Calu3 (cell line): ENCODE results near the gene LYL1. TPM values are rescaled to one million over a fixed set of nuclear protein-coding genes. Genes with fewer than 3 reads are reported as not detected.

ENCODE experiments used
- BruUV-seq: library from RNA; stranded (reverse); fragments of 400-500 nt; replicated peaks from 2 replicates; lab custom pipeline; 2021; lab: Mats Ljungman, UMichigan
- CTCF ChIA-PET: fragments of 300-600 bp; sonication (Branson Sonifier 250); formaldehyde crosslinking; loops from one replicate; lab custom pipeline; 2022; ENCODE audit warnings: antibody characterized with exemption; lab: Charles Lee
- DNase-seq: peaks from one replicate; pipeline ENCODE4 v3.0.0; 2022
- H3K27ac Mint-ChIP-seq: one replicate; pipeline ENCODE4 v1.8.0; 2022; ENCODE audit warnings: mixed read lengths; ENCODE audit not compliant: unreplicated experiment
- H3K27me3 Mint-ChIP-seq: one replicate; pipeline ENCODE4 v1.8.0; 2022; ENCODE audit warnings: mixed read lengths; ENCODE audit not compliant: unreplicated experiment
- H3K36me3 Mint-ChIP-seq: one replicate; pipeline ENCODE4 v1.8.0; 2022; ENCODE audit warnings: mild to moderate bottlenecking, moderate library complexity, mixed read lengths; ENCODE audit not compliant: insufficient read depth, unreplicated experiment
- H3K4me1 Mint-ChIP-seq: one replicate; pipeline ENCODE4 v1.8.0; 2022; ENCODE audit warnings: mild to moderate bottlenecking, low read depth, mixed read lengths; ENCODE audit not compliant: unreplicated experiment
- H3K4me3 Mint-ChIP-seq: one replicate; pipeline ENCODE4 v1.8.0; 2022; ENCODE audit warnings: mild to moderate bottlenecking, low read depth, moderate library complexity, mixed read lengths; ENCODE audit not compliant: unreplicated experiment
- H3K9me3 Mint-ChIP-seq: one replicate; pipeline ENCODE4 v1.8.0; 2022; ENCODE audit warnings: low read depth, mixed read lengths; ENCODE audit not compliant: unreplicated experiment
- intact Hi-C: fragments of 100-400 bp; cut with micrococcal nuclease; formaldehyde crosslinking; loops from one replicate; pipeline ENCODE4 v1.10.0; 2022; ENCODE audit not compliant: unreplicated experiment
- total RNA-seq: library from RNA; stranded (reverse); gene quantifications from 2 replicates; pipeline ENCODE4 v1.2.3, GENCODE V29; 2022
- TF ChIP-seq, protein P1 (sequence below): fragments of 200-600 bp; IDR thresholded peaks from one replicate; pipeline ENCODE4 v1.8.0; 2022; ENCODE audit warnings: antibody characterized with exemption; ENCODE audit not compliant: unreplicated experiment

LYL1 gene
- total RNA-seq, 1 experiment from 2014 or later, result not detected

DNA sequence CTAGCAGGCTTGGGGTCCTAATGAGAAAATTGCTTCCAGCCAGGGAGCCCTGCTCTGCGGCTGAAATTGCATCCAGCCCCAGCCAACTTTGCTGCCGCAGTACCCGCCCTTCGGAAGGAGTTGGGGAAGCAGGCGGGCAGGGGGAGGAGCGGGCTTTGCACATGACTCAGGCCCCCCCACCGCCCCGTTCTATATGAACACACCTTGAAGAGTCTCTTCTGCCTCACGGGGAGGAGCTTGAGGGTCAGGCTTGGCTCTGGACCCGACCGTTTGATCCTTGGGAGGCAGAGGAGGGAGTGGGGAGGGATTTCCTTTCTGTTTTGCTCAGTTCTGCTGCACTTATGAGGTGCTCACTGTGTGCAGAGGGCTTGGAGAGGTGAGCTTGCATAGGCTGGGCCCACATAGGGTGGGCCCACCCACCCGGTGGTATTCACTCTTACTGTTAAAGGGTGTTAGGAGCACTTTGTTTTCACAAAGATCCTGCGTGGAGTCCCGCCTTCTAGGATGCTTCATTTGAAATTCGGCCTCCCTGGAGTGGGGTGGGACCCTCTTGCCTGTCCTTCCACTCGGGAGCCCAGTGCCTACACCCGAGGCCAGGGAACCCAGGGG lies 46.5 kb downstream of the LYL1 start:
- H3K4me3 Mint-ChIP-seq, result no peak overlapping the region

DNA sequence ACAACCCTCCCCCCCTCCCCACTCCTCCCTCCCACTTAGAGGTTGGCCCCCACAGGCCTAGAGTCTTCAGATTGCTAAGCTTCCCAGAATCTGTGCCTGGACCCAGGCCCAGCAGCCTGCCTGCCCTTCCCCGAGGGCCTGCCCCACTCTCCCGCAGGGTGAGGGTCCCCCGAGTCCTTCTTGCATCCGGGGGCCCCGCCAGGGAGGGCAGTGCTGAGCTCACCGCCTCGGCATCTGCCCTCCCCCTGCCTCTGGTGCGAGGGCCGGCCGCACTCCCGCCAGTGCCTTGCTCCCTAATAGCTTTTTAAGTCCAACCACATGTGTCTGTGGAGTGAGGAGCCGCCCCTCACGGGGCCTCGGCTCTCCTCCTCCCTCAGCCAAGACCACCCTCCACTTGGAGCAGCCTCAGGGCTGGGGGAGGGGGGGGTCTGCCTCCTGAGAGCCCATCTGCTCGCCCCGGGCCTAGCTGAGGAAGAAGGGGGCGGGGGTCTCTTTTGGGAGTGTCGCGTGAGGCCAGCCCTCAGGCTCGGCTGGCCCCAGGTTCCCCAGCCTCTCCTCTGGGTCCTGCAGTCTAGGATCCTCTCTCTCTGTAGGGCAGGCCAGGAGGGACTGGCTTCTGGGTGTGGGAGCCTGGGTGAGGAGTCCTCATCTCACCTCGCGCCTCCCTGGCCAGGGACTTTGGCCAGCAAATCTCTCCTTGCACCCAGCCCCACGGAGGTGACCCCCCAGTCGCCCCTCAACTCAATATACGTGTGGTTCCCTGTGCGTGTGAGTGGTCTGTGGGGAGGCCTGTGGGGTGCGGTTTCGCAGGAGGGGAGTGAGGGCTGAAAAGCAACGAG lies 47.2 kb downstream of the LYL1 start:
- Mint-ChIP-seq H3K36me3 (peaks cover 6% of the 10 kb centered on the region), H3K9me3 (no peaks in the 10 kb centered on the region), H3K4me3 (no peak overlapping the region), H3K27ac (no peak overlapping the region), H3K27me3 (no peaks in the 10 kb centered on the region), H3K4me1 (peaks cover 35% of the 10 kb centered on the region)
- TF ChIP-seq, protein P1, sequence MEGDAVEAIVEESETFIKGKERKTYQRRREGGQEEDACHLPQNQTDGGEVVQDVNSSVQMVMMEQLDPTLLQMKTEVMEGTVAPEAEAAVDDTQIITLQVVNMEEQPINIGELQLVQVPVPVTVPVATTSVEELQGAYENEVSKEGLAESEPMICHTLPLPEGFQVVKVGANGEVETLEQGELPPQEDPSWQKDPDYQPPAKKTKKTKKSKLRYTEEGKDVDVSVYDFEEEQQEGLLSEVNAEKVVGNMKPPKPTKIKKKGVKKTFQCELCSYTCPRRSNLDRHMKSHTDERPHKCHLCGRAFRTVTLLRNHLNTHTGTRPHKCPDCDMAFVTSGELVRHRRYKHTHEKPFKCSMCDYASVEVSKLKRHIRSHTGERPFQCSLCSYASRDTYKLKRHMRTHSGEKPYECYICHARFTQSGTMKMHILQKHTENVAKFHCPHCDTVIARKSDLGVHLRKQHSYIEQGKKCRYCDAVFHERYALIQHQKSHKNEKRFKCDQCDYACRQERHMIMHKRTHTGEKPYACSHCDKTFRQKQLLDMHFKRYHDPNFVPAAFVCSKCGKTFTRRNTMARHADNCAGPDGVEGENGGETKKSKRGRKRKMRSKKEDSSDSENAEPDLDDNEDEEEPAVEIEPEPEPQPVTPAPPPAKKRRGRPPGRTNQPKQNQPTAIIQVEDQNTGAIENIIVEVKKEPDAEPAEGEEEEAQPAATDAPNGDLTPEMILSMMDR, result no peak
- intact Hi-C loops, result no loop called here
- no TSS peak for BruUV-seq
- CTCF ChIA-PET, result interaction anchor here (0.6 to 1.5 kb wide), 6 partner anchors 15 to 690 kb away, joined by 3 to 5 read pairs (median 3); no protein-coding TSS in a partner anchor
- peak; percentile 36 for DNase-seq

More for the DNA sequence above, 46.5 kb downstream of the LYL1 start:
- Mint-ChIP-seq H3K9me3 (no peaks in the 10 kb centered on the region), H3K36me3 (peaks cover 6% of the 10 kb centered on the region), H3K4me1 (peaks cover 28% of the 10 kb centered on the region), H3K27me3 (no peaks in the 10 kb centered on the region), H3K27ac (no peak overlapping the region)
- CTCF ChIA-PET, result interaction anchor here (0.6 to 1.2 kb wide), 2 partner anchors 71 to 689 kb away, joined by 3 to 4 read pairs; no protein-coding TSS in a partner anchor
- DNase-seq, result peak; percentile 45
- TF ChIP-seq, protein P1, result no peak
- intact Hi-C loops, result no loop called here
- no TSS peak for BruUV-seq

DNA sequence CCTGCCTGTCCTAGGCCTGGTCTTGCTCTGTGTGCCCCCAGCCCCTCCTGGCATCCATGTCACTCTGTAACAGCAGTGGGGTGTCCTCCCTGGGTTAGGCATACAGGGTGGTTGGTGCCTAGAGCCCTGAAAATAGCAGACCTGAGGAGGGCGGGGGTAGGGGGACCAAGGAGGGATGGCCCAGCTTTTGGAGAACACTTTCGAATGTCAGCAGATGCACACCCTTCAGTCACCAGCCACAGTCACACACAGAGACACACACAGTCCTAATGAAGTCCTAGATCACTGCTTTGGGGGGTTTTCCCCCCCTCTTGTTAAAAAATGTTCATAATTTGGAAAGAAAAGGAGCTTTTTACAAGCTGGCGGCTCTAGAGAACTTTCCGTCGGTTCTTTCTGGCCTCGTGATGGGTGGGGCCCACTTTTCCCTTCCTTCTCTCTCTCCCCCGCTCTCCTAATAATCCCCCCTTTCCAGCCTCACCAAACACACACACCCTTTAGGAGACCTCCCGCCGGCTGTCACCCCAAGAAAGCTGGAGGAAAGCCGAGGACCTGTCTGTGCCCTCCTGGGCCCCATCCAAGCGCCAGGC lies 47.9 kb downstream of the LYL1 start:
- Mint-ChIP-seq H3K36me3 (peaks cover 6% of the 10 kb centered on the region), H3K9me3 (no peaks in the 10 kb centered on the region), H3K27ac (no peak overlapping the region), H3K27me3 (no peaks in the 10 kb centered on the region), H3K4me1 (peaks cover 41% of the 10 kb centered on the region), H3K4me3 (no peak overlapping the region)
- DNase-seq, result no peak
- no TSS peak for BruUV-seq
- CTCF ChIA-PET, result interaction anchor here (0.6 to 1.5 kb wide), 7 partner anchors 14 to 89 kb away, joined by 3 to 5 read pairs (median 3); no protein-coding TSS in a partner anchor
- intact Hi-C loops, result no loop called here
- TF ChIP-seq, protein P1, result no peak
